ENCODE measurements around the gene MPO. TPM values are rescaled to one million over a fixed set of nuclear protein-coding genes. Genes with fewer than 3 reads are reported as not detected.
A peak's percentile ranks its signal among the peaks of the same experiment; 100 is the strongest.

MPO gene
- total and polyA plus RNA-seq, 10 of the 15 experiments (the other 5 are each of a cell fraction or from before 2014, with no cell fraction given) = 0.06 to 0.49 (median 0.14) TPM

DNA sequence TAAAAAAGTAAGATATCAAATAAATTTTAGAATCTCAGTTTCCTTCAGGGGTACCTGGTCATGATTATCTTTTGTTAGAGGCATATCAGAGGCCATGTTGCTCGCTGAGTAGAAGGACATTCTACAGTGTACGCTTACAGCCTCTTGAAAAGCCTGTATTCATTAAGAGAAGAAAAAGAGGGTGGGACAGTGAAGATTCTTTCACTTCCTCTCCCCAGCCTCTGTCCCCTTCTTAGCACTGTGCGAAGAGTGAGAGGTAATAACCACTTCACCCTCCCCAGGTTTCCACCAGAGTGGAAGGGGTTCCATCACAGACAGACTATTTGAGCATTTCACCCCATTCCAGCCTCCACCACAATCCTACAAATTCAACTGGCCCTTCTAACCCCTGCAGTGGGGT, 47.2 kb downstream of the MPO start:
- intact Hi-C loops (cut with micrococcal nuclease; ENCODE audit: unreplicated experiment) (no loop called here), in situ Hi-C loops (cut with MboI) (no loop called here)
- RAD21 ChIA-PET (ENCODE audit: unreplicated experiment) = interaction anchor here (1.2 to 1.7 kb wide), 3 partner anchors 16 to 111 kb away, joined by 3 to 13 read pairs (median 6); no protein-coding TSS in a partner anchor
- Histone ChIP-seq H3K27me3 (replicated peaks in 1 of 2; ENCODE audit: control insufficient read depth in 2 of 2, insufficient read depth in 2 of 2, low read length in 1 of 2) (no peaks in the 10 kb centered on the region; a peak in 1 of 4 replicates), H2AFZ (ENCODE audit: control insufficient read depth, low read depth, low read length) (no peak overlapping the region; the same call in 1 of the 2 replicates), H3K79me2 (ENCODE audit: control insufficient read depth, insufficient read depth, low read length) (no peaks in the 10 kb centered on the region), H3K4me2 (ENCODE audit: control insufficient read depth, insufficient read depth) (peak overlapping the region; percentile 95; the same call in 1 of the 2 replicates), H3K9me3 (replicated peaks; ENCODE audit: control insufficient read depth, insufficient read depth, low read length) (no peaks in the 10 kb centered on the region), H3K4me3 (no peak overlapping the region), H3K4me1 (ENCODE audit: control insufficient read depth, insufficient read depth, low read length) (peaks cover 21% of the 10 kb centered on the region), H3K36me3 (ENCODE audit: control insufficient read depth in 2 of 2, insufficient read depth in 2 of 2, low read length in 1 of 2) (no peaks in the 10 kb centered on the region), H3K27ac (ENCODE audit: control insufficient read depth, insufficient read depth) (peak overlapping the region; percentile 67; the same call in 1 of the 2 replicates), H4K20me1 (ENCODE audit: control insufficient read depth, insufficient read depth) (no peaks in the 10 kb centered on the region), H3K9ac (ENCODE audit: control insufficient read depth, insufficient read depth, low read length) (no peak overlapping the region)
- POLR2A ChIA-PET = interaction anchor here (1.2 kb wide), 1 partner anchor 15 kb away, joined by 3 read pairs; the partner anchor contains the start of gene MKS1
- CTCF ChIA-PET = interaction anchor here (5.8 to 7.0 kb wide), 2 partner anchors 14 to 16 kb away, joined by 65 to 78 read pairs; partner anchors contain the start of gene MKS1
- ATAC-seq = peak; percentile 93
- FAIRE-seq = peak; percentile 90
- SMC1A ChIA-PET (ENCODE audit: uncharacterized antibody, unreplicated experiment) = interaction anchor here (1.0 to 1.5 kb wide), 3 partner anchors 13 to 107 kb away, joined by 3 to 8 read pairs (median 5); partner anchors contain the start of gene MKS1
- WGBS (ENCODE audit: insufficient coverage, insufficient replicate concordance, low lambda C conversion rate, missing lambda C conversion rate) = 2% methylated on average over 3 of the region's 3 CpGs
- DNase-seq (ENCODE audit: low read depth, low spot score) = peak; percentile 55
- TF ChIP-seq HDGF (IDR thresholded peaks at IDR 0.05) = 0 out of 2 replicates have a peak, but pooled peaks have one; percentile 39
- TF ChIP-seq, protein P1, sequence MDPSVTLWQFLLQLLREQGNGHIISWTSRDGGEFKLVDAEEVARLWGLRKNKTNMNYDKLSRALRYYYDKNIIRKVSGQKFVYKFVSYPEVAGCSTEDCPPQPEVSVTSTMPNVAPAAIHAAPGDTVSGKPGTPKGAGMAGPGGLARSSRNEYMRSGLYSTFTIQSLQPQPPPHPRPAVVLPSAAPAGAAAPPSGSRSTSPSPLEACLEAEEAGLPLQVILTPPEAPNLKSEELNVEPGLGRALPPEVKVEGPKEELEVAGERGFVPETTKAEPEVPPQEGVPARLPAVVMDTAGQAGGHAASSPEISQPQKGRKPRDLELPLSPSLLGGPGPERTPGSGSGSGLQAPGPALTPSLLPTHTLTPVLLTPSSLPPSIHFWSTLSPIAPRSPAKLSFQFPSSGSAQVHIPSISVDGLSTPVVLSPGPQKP (IDR thresholded peaks at IDR 0.05; ENCODE audit: low read depth, low read length) = no peak
- peak; percentile 97 for TF ChIP-seq SPI1 (IDR thresholded peaks at IDR 0.05; ENCODE audit: borderline replicate concordance, insufficient read depth, low read depth, low read length)
- TF ChIP-seq YBX1 (IDR thresholded peaks at IDR 0.05) = no peak
- TF ChIP-seq, protein P2, sequence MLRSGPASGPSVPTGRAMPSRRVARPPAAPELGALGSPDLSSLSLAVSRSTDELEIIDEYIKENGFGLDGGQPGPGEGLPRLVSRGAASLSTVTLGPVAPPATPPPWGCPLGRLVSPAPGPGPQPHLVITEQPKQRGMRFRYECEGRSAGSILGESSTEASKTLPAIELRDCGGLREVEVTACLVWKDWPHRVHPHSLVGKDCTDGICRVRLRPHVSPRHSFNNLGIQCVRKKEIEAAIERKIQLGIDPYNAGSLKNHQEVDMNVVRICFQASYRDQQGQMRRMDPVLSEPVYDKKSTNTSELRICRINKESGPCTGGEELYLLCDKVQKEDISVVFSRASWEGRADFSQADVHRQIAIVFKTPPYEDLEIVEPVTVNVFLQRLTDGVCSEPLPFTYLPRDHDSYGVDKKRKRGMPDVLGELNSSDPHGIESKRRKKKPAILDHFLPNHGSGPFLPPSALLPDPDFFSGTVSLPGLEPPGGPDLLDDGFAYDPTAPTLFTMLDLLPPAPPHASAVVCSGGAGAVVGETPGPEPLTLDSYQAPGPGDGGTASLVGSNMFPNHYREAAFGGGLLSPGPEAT (IDR thresholded peaks at IDR 0.05; ENCODE audit: low read depth) = 0 out of 2 replicates have a peak, but pooled peaks have one; percentile 33
- TF ChIP-seq, protein P3, sequence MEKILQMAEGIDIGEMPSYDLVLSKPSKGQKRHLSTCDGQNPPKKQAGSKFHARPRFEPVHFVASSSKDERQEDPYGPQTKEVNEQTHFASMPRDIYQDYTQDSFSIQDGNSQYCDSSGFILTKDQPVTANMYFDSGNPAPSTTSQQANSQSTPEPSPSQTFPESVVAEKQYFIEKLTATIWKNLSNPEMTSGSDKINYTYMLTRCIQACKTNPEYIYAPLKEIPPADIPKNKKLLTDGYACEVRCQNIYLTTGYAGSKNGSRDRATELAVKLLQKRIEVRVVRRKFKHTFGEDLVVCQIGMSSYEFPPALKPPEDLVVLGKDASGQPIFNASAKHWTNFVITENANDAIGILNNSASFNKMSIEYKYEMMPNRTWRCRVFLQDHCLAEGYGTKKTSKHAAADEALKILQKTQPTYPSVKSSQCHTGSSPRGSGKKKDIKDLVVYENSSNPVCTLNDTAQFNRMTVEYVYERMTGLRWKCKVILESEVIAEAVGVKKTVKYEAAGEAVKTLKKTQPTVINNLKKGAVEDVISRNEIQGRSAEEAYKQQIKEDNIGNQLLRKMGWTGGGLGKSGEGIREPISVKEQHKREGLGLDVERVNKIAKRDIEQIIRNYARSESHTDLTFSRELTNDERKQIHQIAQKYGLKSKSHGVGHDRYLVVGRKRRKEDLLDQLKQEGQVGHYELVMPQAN (conservative IDR thresholded peaks at IDR 0.05) = no peak
- no peak for TF ChIP-seq BCLAF1 (IDR thresholded peaks at IDR 0.05)
- 0 out of 2 replicates have a peak, but pooled peaks have one; percentile 6 for TF ChIP-seq RAD51 (IDR thresholded peaks at IDR 0.05)
- peak; percentile 18; the same call in 1 of the 2 replicates for TF ChIP-seq MTA2 (IDR thresholded peaks at IDR 0.05; ENCODE audit: low read depth)
- 0 out of 4 replicates have a peak, but pooled peaks of 1 of the 2 experiments have one; percentile 24 for TF ChIP-seq EP300 (IDR thresholded peaks at IDR 0.05; ENCODE audit: borderline replicate concordance in 1 of 2, control insufficient read depth in 1 of 2, low read depth in 2 of 2, low read length in 2 of 2)
- TF ChIP-seq, protein P4, sequence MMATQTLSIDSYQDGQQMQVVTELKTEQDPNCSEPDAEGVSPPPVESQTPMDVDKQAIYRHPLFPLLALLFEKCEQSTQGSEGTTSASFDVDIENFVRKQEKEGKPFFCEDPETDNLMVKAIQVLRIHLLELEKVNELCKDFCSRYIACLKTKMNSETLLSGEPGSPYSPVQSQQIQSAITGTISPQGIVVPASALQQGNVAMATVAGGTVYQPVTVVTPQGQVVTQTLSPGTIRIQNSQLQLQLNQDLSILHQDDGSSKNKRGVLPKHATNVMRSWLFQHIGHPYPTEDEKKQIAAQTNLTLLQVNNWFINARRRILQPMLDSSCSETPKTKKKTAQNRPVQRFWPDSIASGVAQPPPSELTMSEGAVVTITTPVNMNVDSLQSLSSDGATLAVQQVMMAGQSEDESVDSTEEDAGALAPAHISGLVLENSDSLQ (IDR thresholded peaks at IDR 0.05) = no peak
- TF ChIP-seq IKZF2 (IDR thresholded peaks at IDR 0.05) = peak in 1 of 2 experiments; percentile 10; a peak in 1 of 4 replicates
- TF ChIP-seq CREM (IDR thresholded peaks at IDR 0.05; ENCODE audit: low read depth) = no peak
- BruUV-seq (replicated peaks) = no TSS peak

All from GM12878 (cell line).